GM21786 (cell line): ENCODE measurements around the gene FARS2.

Experiments used
- ATAC-seq: cut with Tn5 transposase; IDR thresholded peaks from one replicate; pipeline ENCODE4 v1.9.1; 2021; ENCODE audit not compliant: unreplicated experiment

Gene FARS2

GRCh38 chr6:5412663-5413062, 151.3 kb downstream of the FARS2 start:
- no peak for ATAC-seq

- ATAC-seq: no peak
These were observed 154.9 kb downstream of the FARS2 start for GRCh38 chr6:5416250-5416649.

GRCh38 chr6:5422321-5422915, 161.1 kb downstream of the FARS2 start:
- ATAC-seq: no peak

GRCh38 chr6:5423251-5423650, 161.9 kb downstream of the FARS2 start:
- ATAC-seq: no peak

- no peak for ATAC-seq
These were observed 163.4 kb downstream of the FARS2 start for GRCh38 chr6:5424726-5425125.

- ATAC-seq: no peak
These were observed 164.0 kb downstream of the FARS2 start for GRCh38 chr6:5425267-5425666.

- no peak for ATAC-seq
These were observed 164.5 kb downstream of the FARS2 start for GRCh38 chr6:5425797-5426196.

- ATAC-seq: no peak
These were observed 166.3 kb downstream of the FARS2 start for GRCh38 chr6:5427586-5427985.

- no peak for ATAC-seq
These were observed 172.0 kb downstream of the FARS2 start for GRCh38 chr6:5433324-5433723.

- no peak for ATAC-seq
These were observed 174.1 kb downstream of the FARS2 start for GRCh38 chr6:5435449-5435848.

- ATAC-seq: no peak
These were observed 177.7 kb downstream of the FARS2 start for GRCh38 chr6:5438922-5439584.

GRCh38 chr6:5439749-5440148, 178.4 kb downstream of the FARS2 start:
- ATAC-seq: no peak

GRCh38 chr6:5442319-5442718, 181.0 kb downstream of the FARS2 start:
- no peak for ATAC-seq

- no peak for ATAC-seq
These were observed 181.6 kb downstream of the FARS2 start for GRCh38 chr6:5442916-5443315.

GRCh38 chr6:5443491-5443890, 182.2 kb downstream of the FARS2 start:
- ATAC-seq: no peak

- no peak for ATAC-seq
These were observed 185.2 kb downstream of the FARS2 start for GRCh38 chr6:5446362-5447075.

- no peak for ATAC-seq
These were observed 186.6 kb downstream of the FARS2 start for GRCh38 chr6:5447921-5448320.

- ATAC-seq: no peak
These were observed 188.8 kb downstream of the FARS2 start for GRCh38 chr6:5450073-5450472.

GRCh38 chr6:5453546-5453945, 192.2 kb downstream of the FARS2 start:
- no peak for ATAC-seq

- no peak for ATAC-seq
These were observed 193.8 kb downstream of the FARS2 start for GRCh38 chr6:5455142-5455541.

GRCh38 chr6:5457041-5457440, 195.7 kb downstream of the FARS2 start:
- ATAC-seq: no peak

GRCh38 chr6:5457983-5458683, 196.8 kb downstream of the FARS2 start:
- no peak for ATAC-seq
